ENCODE data around the gene NT5C1A.

The NT5C1A gene

GRCh38 chr1:39643705-39644104 lies 28.2 kb downstream of the NT5C1A start:
- H3K4me3 ChIP-seq (ENCODE audit: insufficient read depth, low read depth, low read length): no peak overlapping the region
- H3K36me3 ChIP-seq (ENCODE audit: control insufficient read depth, insufficient read depth, low read length): no peaks in the 10 kb centered on the region
- H3K27me3 ChIP-seq (ENCODE audit: control insufficient read depth, insufficient read depth, low read length, poor library complexity, severe bottlenecking): peaks cover 50% of the 10 kb centered on the region
- peaks cover 8% of the 10 kb centered on the region for H3K4me1 ChIP-seq (ENCODE audit: control insufficient read depth, insufficient read depth, low read length)
- H3K27ac ChIP-seq (ENCODE audit: insufficient read depth, low read depth, low read length, poor library complexity, severe bottlenecking): no peak overlapping the region
- H3K9me3 ChIP-seq (ENCODE audit: control insufficient read depth, low read length): no peaks in the 10 kb centered on the region
- WGBS, 2 experiments: 70 to 79% methylated on average over 3 of the region's 3 CpGs

GRCh38 chr1:39642796-39643195 lies 29.1 kb downstream of the NT5C1A start:
- Histone ChIP-seq H3K4me1 (ENCODE audit: control insufficient read depth, insufficient read depth, low read length) (peaks cover 8% of the 10 kb centered on the region), H3K4me3 (ENCODE audit: insufficient read depth, low read depth, low read length) (no peak overlapping the region), H3K9me3 (ENCODE audit: control insufficient read depth, low read length) (no peaks in the 10 kb centered on the region), H3K27ac (ENCODE audit: insufficient read depth, low read depth, low read length, poor library complexity, severe bottlenecking) (no peak overlapping the region), H3K36me3 (ENCODE audit: control insufficient read depth, insufficient read depth, low read length) (no peaks in the 10 kb centered on the region), H3K27me3 (ENCODE audit: control insufficient read depth, insufficient read depth, low read length, poor library complexity, severe bottlenecking) (peaks cover 59% of the 10 kb centered on the region)
- 87 to 94% methylated on average over 4 of the region's 4 CpGs for WGBS, 2 experiments

GRCh38 chr1:39640861-39641260 lies 31.0 kb downstream of the NT5C1A start:
- peaks cover 74% of the 10 kb centered on the region for H3K27me3 ChIP-seq (ENCODE audit: control insufficient read depth, insufficient read depth, low read length, poor library complexity, severe bottlenecking)

GRCh38 chr1:39639305-39640130 lies 32.4 kb downstream of the NT5C1A start, which contains the start of gene HEYL:
Gene HEYL, minus strand, starts transcription at chr1:39639643. Its CDS starts 18 bp downstream, at chr1:39639625.
- Histone ChIP-seq H3K27me3 (ENCODE audit: control insufficient read depth, insufficient read depth, low read length, poor library complexity, severe bottlenecking) (peaks cover 79% of the 10 kb centered on the region), H3K4me1 (ENCODE audit: control insufficient read depth, insufficient read depth, low read length) (peaks cover 15% of the 10 kb centered on the region), H3K9me3 (ENCODE audit: control insufficient read depth, low read length) (no peaks in the 10 kb centered on the region), H3K27ac (ENCODE audit: insufficient read depth, low read depth, low read length, poor library complexity, severe bottlenecking) (no peak within 1 kb of the TSS), H3K36me3 (ENCODE audit: control insufficient read depth, insufficient read depth, low read length) (no peaks in the 10 kb centered on the region), H3K4me3 (ENCODE audit: insufficient read depth, low read depth, low read length) (peak within 1 kb of the TSS; percentile 49)
- whole genome bisulfite sequencing, 2 experiments: 4% methylated on average over 88 of the region's 88 CpGs

More at GRCh38 chr1:39640861-39641260, 31.0 kb downstream of the NT5C1A start:
- Histone ChIP-seq H3K27ac (ENCODE audit: insufficient read depth, low read depth, low read length, poor library complexity, severe bottlenecking) (no peak overlapping the region), H3K4me1 (ENCODE audit: control insufficient read depth, insufficient read depth, low read length) (peaks cover 7% of the 10 kb centered on the region), H3K36me3 (ENCODE audit: control insufficient read depth, insufficient read depth, low read length) (no peaks in the 10 kb centered on the region), H3K4me3 (ENCODE audit: insufficient read depth, low read depth, low read length) (no peak overlapping the region), H3K9me3 (ENCODE audit: control insufficient read depth, low read length) (no peaks in the 10 kb centered on the region)
- 90 to 92% methylated on average over 8 of the region's 8 CpGs for WGBS, 2 experiments

- peak overlapping the region; percentile 49 for H3K4me3 ChIP-seq (ENCODE audit: insufficient read depth, low read depth, low read length)
- H3K27me3 ChIP-seq (ENCODE audit: control insufficient read depth, insufficient read depth, low read length, poor library complexity, severe bottlenecking): peaks cover 79% of the 10 kb centered on the region
These were observed 33.0 kb downstream of the NT5C1A start for GRCh38 chr1:39638965-39639304.

GRCh38 chr1:39637361-39637760 lies 34.5 kb downstream of the NT5C1A start:
- H3K4me1 ChIP-seq (ENCODE audit: control insufficient read depth, insufficient read depth, low read length): peaks cover 21% of the 10 kb centered on the region
- H3K4me3 ChIP-seq (ENCODE audit: insufficient read depth, low read depth, low read length): no peak overlapping the region
- WGBS, 2 experiments: 67 to 69% methylated on average over 4 of the region's 4 CpGs
- H3K27ac ChIP-seq (ENCODE audit: insufficient read depth, low read depth, low read length, poor library complexity, severe bottlenecking): no peak overlapping the region
- H3K36me3 ChIP-seq (ENCODE audit: control insufficient read depth, insufficient read depth, low read length): no peaks in the 10 kb centered on the region
- no peaks in the 10 kb centered on the region for H3K9me3 ChIP-seq (ENCODE audit: control insufficient read depth, low read length)
- peaks cover 75% of the 10 kb centered on the region for H3K27me3 ChIP-seq (ENCODE audit: control insufficient read depth, insufficient read depth, low read length, poor library complexity, severe bottlenecking)

More at GRCh38 chr1:39638965-39639304, 33.0 kb downstream of the NT5C1A start:
- Histone ChIP-seq H3K27ac (ENCODE audit: insufficient read depth, low read depth, low read length, poor library complexity, severe bottlenecking) (no peak overlapping the region), H3K36me3 (ENCODE audit: control insufficient read depth, insufficient read depth, low read length) (no peaks in the 10 kb centered on the region), H3K4me1 (ENCODE audit: control insufficient read depth, insufficient read depth, low read length) (peaks cover 15% of the 10 kb centered on the region), H3K9me3 (ENCODE audit: control insufficient read depth, low read length) (no peaks in the 10 kb centered on the region)
- 58 to 62% methylated on average over 3 of the region's 3 CpGs for WGBS, 2 experiments

GRCh38 chr1:39635871-39636210 lies 36.1 kb downstream of the NT5C1A start:
- no peak overlapping the region for H3K27ac ChIP-seq (ENCODE audit: insufficient read depth, low read depth, low read length, poor library complexity, severe bottlenecking)
- H3K36me3 ChIP-seq (ENCODE audit: control insufficient read depth, insufficient read depth, low read length): no peaks in the 10 kb centered on the region
- H3K27me3 ChIP-seq (ENCODE audit: control insufficient read depth, insufficient read depth, low read length, poor library complexity, severe bottlenecking): peaks cover 69% of the 10 kb centered on the region
- no peak overlapping the region for H3K4me3 ChIP-seq (ENCODE audit: insufficient read depth, low read depth, low read length)
- H3K4me1 ChIP-seq (ENCODE audit: control insufficient read depth, insufficient read depth, low read length): peaks cover 25% of the 10 kb centered on the region
- no peaks in the 10 kb centered on the region for H3K9me3 ChIP-seq (ENCODE audit: control insufficient read depth, low read length)
- WGBS, 2 experiments: 60% methylated on average over 2 of the region's 2 CpGs

- peaks cover 64% of the 10 kb centered on the region for H3K27me3 ChIP-seq (ENCODE audit: control insufficient read depth, insufficient read depth, low read length, poor library complexity, severe bottlenecking)
- peaks cover 25% of the 10 kb centered on the region for H3K4me1 ChIP-seq (ENCODE audit: control insufficient read depth, insufficient read depth, low read length)
- no peaks in the 10 kb centered on the region for H3K36me3 ChIP-seq (ENCODE audit: control insufficient read depth, insufficient read depth, low read length)
- 81 to 83% methylated on average over 12 of the region's 12 CpGs for WGBS, 2 experiments
- no peak overlapping the region for H3K4me3 ChIP-seq (ENCODE audit: insufficient read depth, low read depth, low read length)
- H3K27ac ChIP-seq (ENCODE audit: insufficient read depth, low read depth, low read length, poor library complexity, severe bottlenecking): no peak overlapping the region
- H3K9me3 ChIP-seq (ENCODE audit: control insufficient read depth, low read length): no peaks in the 10 kb centered on the region
These were observed 36.6 kb downstream of the NT5C1A start for GRCh38 chr1:39635205-39635870.

- 80 to 89% methylated on average over 3 of the region's 3 CpGs for whole genome bisulfite sequencing, 2 experiments
- H3K36me3 ChIP-seq (ENCODE audit: control insufficient read depth, insufficient read depth, low read length): no peaks in the 10 kb centered on the region
- no peaks in the 10 kb centered on the region for H3K9me3 ChIP-seq (ENCODE audit: control insufficient read depth, low read length)
- peaks cover 54% of the 10 kb centered on the region for H3K27me3 ChIP-seq (ENCODE audit: control insufficient read depth, insufficient read depth, low read length, poor library complexity, severe bottlenecking)
- peak overlapping the region; percentile 63 for H3K27ac ChIP-seq (ENCODE audit: insufficient read depth, low read depth, low read length, poor library complexity, severe bottlenecking)
- H3K4me3 ChIP-seq (ENCODE audit: insufficient read depth, low read depth, low read length): peak overlapping the region; percentile 26
- H3K4me1 ChIP-seq (ENCODE audit: control insufficient read depth, insufficient read depth, low read length): peaks cover 25% of the 10 kb centered on the region
These were observed 38.5 kb downstream of the NT5C1A start for GRCh38 chr1:39633422-39633821.

GRCh38 chr1:39632682-39633417 lies 39.1 kb downstream of the NT5C1A start:
- Histone ChIP-seq H3K4me3 (ENCODE audit: insufficient read depth, low read depth, low read length) (peak overlapping the region; percentile 26), H3K4me1 (ENCODE audit: control insufficient read depth, insufficient read depth, low read length) (peaks cover 25% of the 10 kb centered on the region), H3K27me3 (ENCODE audit: control insufficient read depth, insufficient read depth, low read length, poor library complexity, severe bottlenecking) (peaks cover 49% of the 10 kb centered on the region), H3K36me3 (ENCODE audit: control insufficient read depth, insufficient read depth, low read length) (no peaks in the 10 kb centered on the region), H3K27ac (ENCODE audit: insufficient read depth, low read depth, low read length, poor library complexity, severe bottlenecking) (peak overlapping the region; percentile 80), H3K9me3 (ENCODE audit: control insufficient read depth, low read length) (no peaks in the 10 kb centered on the region)
- 5% methylated on average over 61 of the region's 61 CpGs for WGBS, 2 experiments

Data from ectodermal cell (in vitro differentiated cells).